ENCODE data around the gene CD3E.

- TF ChIP-seq FOXA1 (IDR thresholded peaks at IDR 0.05) (no peak), CTCF (IDR thresholded peaks at IDR 0.05; ENCODE audit: low read depth, low read length, missing input control) (no peak), RAD21 (IDR thresholded peaks at IDR 0.05) (no peak), GABPA (IDR thresholded peaks at IDR 0.05 in 1 of 2, conservative IDR thresholded peaks at IDR 0.05 in 1 of 2) (no peak), NR2F2 (IDR thresholded peaks at IDR 0.05) (no peak), EGR1 (IDR thresholded peaks at IDR 0.05; ENCODE audit: low read depth in 2 of 2) (no peak), REST (IDR thresholded peaks at IDR 0.05) (no peak), YY1 (IDR thresholded peaks at IDR 0.05) (no peak), ZBTB33 (IDR thresholded peaks at IDR 0.05) (no peak), MAX (IDR thresholded peaks at IDR 0.05) (no peak), ATF3 (IDR thresholded peaks at IDR 0.05) (no peak)
These were observed 14.8 kb downstream of the CD3E start for GRCh38 chr11:118319337-118319707.

Measured in liver (tissue), 3 donors.